GM12874 (cell line): ENCODE measurements around the gene GOT1.

Source experiments
- TF ChIP-seq, protein P1 (sequence below): IDR thresholded peaks from 2 replicates; pipeline ENCODE4 v1.5.1; 2011; ENCODE audit warnings: low read depth, mild to moderate bottlenecking, control low read depth, low read length, moderate library complexity; ENCODE audit not compliant: insufficient read depth

Gene GOT1

DNA sequence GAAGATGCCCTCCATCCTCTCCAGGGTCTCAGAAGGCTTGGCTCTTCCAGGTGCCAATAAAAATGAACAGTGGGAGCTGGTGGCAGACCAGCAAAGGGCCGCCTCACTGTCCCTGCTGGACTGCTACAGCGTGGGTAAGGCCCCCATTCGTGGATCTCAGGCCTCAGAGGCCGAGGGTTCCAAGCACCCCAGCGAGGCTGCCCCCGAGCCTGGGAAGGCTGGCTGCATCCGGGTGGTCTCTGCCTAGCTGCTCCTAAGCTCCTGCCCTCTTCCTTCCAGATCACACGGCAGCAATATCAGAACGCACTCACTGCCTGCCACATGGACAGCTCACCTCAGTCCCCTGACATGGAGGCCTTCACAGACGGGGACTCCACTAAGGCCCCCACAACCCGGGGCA, 42.9 kb downstream of the GOT1 start:
- TF ChIP-seq, protein P1, sequence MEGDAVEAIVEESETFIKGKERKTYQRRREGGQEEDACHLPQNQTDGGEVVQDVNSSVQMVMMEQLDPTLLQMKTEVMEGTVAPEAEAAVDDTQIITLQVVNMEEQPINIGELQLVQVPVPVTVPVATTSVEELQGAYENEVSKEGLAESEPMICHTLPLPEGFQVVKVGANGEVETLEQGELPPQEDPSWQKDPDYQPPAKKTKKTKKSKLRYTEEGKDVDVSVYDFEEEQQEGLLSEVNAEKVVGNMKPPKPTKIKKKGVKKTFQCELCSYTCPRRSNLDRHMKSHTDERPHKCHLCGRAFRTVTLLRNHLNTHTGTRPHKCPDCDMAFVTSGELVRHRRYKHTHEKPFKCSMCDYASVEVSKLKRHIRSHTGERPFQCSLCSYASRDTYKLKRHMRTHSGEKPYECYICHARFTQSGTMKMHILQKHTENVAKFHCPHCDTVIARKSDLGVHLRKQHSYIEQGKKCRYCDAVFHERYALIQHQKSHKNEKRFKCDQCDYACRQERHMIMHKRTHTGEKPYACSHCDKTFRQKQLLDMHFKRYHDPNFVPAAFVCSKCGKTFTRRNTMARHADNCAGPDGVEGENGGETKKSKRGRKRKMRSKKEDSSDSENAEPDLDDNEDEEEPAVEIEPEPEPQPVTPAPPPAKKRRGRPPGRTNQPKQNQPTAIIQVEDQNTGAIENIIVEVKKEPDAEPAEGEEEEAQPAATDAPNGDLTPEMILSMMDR: no peak

DNA sequence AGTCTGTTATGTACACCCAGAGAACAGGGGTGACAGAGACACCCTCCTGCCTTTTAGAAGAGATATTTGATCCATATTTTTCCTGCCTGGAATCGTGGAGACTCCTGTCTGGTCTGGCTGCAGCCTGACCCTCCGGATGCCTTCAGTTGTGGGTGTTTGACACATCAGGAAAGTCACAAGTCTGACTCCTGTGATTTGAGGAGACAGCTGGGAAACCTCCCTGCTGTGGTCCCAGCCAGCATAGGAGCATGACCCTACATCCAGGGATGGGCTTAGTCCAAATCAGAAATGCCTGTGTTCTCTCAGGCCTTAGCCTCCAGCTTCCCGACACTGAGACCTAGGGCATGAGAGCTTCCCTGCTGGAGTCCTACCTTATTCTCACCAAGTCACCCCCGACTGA, 43.4 kb downstream of the GOT1 start:
- TF ChIP-seq, protein P1: no peak

DNA sequence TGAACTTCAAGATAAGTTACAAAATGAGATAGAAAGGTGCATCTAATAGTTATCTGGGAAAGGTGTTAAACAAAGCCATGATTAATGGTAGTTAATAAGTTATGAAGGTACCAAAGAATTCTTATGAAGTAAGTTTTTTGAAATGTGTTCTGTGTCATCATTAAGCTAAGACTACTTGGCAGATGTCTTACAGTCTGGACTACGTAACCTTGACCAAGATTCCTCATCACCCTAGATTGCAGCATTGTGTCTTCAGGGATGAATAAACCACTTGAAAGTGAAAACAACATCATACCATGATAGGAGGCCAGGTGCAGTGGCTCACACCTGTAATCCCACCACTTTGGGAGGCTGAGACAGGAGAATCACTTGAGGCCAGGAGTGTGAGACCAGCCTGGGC, 48.2 kb downstream of the GOT1 start:
- TF ChIP-seq, protein P1: no peak

DNA sequence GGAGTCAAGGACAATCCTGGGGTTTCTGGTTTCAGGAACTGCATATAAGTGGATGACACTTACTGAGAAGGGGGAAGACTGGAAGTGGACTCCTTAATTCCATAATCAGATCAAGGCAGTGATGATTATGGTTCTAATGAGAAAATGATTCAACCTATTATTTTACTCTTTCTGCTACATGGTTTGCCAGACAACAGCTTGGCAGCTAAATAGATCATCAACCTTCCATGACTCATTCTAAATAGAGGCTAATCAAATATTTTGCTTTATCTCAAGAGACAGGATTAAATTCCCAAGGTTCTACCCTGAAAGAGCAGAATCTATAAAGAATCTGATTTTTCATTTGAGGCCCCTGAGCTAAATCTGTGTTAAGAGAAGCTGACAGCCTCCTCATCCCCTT, 55.0 kb downstream of the GOT1 start:
- TF ChIP-seq, protein P1: no peak

DNA sequence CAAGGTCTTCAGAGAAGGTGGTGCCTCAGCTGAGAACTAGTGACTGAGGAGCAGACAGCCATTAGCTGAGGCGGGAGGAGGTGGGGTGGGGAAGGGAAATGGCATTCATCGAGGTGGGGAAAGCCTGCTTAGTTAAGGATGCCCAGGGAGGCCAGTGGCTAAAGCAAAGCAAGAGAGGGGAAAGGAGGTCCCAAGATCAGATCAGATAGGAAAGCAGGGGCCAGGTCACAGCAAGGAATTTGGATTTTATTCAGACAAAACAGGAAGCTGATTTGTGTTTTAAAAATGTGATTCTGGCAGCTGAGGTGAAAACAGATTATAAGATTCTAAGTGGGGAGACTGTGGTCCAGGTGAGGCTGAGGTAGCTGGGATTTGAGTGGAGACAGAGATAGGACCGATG, 55.5 kb downstream of the GOT1 start:
- TF ChIP-seq, protein P1: no peak

DNA sequence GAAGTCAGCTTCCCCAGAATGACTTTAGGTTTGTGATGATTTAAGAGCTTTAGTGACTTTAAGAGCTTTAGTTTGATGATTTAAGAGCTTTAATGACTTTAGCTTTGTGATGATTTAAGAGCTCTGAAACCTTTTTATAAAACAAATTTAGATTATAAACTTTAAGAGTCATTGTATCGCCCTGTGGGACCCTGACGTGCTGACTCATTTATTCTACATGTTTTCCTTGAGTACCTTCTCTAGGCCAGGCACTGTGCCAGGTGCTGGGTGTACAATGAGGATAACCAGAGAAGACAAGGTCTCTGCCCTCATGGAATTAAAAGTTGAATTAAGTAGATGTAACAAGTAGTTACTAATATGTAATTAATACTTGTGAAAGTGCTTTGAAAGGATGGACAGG, 55.9 kb downstream of the GOT1 start:
- TF ChIP-seq, protein P1: no peak

DNA sequence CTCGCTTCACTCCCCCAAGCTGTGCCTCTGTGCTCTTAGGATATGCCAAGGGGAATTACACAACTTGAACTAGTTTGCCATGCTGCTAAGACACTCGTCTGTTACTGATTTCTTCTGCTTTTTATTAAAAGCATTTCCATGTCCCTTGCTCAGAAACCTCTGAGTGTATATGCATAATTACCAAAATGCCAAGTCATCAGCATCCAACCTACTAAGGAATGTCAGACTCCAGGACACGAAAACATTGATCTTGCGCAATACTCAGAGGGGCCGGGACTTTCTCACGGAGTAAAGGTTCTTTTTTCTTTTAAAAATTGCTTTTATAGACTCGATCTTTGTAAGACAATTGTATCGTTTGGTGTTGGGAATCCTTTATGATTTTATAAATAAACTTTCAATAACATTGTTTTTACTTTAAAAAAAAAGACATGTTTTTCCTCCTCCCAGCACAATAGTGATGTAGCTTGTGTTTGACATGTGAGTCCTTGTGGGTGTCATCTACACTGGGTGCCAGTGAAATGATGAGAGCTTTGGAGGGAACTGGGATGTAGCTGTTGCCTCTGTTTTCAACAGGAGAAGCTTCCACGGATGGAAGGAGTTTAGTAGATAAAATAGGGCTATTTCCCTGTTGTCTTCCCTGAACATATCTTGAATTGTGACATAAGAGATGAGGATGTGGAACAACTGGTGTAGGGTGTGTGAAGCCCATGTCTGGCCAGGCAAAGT, 57.7 kb downstream of the GOT1 start:
- TF ChIP-seq, protein P1: no peak
